Muscle of arm (tissue), 14 donors: ENCODE measurements around the gene PIK3R5. TPM values are rescaled to one million over a fixed set of nuclear protein-coding genes. Genes with fewer than 3 reads are reported as not detected.
"Not testable (repeated sequence)": the region's sequence is repeated elsewhere in the genome, so short reads cannot be mapped to it uniquely, and the experiment has no call there.

Experiments used
- DNase-seq: peaks from one replicate; pipeline ENCODE4 v3.0.0-alpha.2; 2013
- long read RNA-seq, 11 donors: transcript quantifications; one replicate each; lab custom pipeline, GENCODE V29; 2026
- polyA plus RNA-seq, 12 donors: library from polyadenylated mRNA; unstranded; fragments of 120-200 nt; gene quantifications; one replicate each; pipeline ENCODE4 v1.2.1, GENCODE V29; 2013; ENCODE audit not compliant: insufficient read length in 12 of 12

The PIK3R5 gene
- polyA plus RNA-seq = 1 to 10 TPM in 8 of 12 donors, under 1 TPM in 2, not detected in 2; 0.62 to 3.5 (median 1.2) TPM
- long read RNA-seq, donor 1, partial matches to known transcripts = 0 of 1 reads
- long read RNA-seq, donor 1, other reads (novel, unspliced or antisense) = 0 of 1 reads
- long read RNA-seq, donor 2 = 0 reads
- long read RNA-seq, donor 3 = 0 reads
- long read RNA-seq, donor 4 = 0 reads
- long read RNA-seq, donor 5, full-length matches to known transcripts = 1 of 1 reads
- long read RNA-seq, donor 5, partial matches to known transcripts = 0 of 1 reads
- long read RNA-seq, donor 5, other reads (novel, unspliced or antisense) = 0 of 1 reads
- long read RNA-seq, donor 6 = 0 reads
- long read RNA-seq, donor 7 = 0 reads
- long read RNA-seq, donor 8 = 0 reads
- long read RNA-seq, donor 9 = 0 reads
- long read RNA-seq, donor 10 = 0 reads
- long read RNA-seq, donor 11 = 0 reads

GRCh38 chr17:8965394-8966168 lies at the start of gene PIK3R5:
Gene PIK3R5 (minus strand): TSS chr17:8965707. CDS start chr17:8911494, 54,213 bp downstream.
- no peak for DNase-seq

DNA sequence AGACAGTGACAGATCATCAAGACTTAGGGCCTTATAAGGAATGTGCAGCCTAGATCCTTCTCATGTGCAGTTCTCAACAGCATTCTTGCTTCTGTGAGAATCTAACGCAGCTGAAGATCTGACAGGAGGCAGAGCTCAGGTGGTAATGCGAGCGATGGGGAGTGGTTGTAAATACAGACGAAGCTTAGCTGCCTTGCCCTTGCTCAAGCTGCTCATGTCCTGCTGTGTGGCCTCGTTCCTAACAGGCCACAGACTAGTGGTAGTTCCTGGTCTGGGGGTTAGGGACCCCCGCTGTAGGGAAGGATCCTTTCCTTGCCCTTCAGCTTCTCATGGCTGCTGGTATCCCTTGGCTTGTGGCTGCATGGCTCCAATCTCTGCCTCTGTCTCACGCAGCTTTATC lies 45.5 kb upstream of the PIK3R5 start:
- no peak for DNase-seq

DNA sequence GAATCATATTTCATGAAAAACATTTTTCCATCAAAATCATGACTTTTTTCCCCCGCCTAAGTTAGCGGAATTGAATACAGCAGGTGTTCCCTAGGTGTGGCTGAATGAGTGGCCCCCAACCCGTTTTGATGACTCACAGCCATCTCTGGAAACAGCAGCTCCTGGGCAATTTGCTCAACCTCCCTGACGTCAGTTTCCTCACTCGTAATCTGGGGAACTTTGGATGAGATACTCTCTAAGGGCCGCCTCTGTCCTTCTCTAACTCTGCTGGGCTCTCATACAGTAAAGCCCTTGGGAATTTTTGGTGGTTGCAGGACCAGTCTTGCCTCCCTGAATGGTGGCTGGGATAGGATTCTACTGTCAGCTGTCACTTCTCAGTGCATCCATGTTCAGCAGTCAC lies 44.2 kb upstream of the PIK3R5 start:
- no peak for DNase-seq

DNA sequence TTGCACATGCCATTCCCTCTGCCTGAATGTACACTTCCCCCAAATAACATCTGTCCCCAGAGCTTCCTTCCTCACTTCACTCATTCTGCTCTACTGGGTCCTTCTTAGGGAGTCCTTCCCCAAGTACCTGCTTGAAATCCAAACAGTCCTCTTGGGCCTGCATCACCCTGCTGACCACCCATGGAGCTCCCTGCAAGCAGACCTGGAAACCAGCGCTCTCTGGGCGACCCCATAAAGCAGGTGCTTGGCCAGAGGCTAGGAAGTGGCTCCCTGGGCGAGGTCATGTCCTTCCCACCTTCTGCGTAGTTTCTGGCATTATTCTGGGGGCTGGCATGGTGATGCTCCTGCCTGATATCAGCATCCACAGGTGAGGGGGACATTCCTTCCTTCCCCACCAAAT lies 43.6 kb upstream of the PIK3R5 start:
- DNase-seq = no peak

DNA sequence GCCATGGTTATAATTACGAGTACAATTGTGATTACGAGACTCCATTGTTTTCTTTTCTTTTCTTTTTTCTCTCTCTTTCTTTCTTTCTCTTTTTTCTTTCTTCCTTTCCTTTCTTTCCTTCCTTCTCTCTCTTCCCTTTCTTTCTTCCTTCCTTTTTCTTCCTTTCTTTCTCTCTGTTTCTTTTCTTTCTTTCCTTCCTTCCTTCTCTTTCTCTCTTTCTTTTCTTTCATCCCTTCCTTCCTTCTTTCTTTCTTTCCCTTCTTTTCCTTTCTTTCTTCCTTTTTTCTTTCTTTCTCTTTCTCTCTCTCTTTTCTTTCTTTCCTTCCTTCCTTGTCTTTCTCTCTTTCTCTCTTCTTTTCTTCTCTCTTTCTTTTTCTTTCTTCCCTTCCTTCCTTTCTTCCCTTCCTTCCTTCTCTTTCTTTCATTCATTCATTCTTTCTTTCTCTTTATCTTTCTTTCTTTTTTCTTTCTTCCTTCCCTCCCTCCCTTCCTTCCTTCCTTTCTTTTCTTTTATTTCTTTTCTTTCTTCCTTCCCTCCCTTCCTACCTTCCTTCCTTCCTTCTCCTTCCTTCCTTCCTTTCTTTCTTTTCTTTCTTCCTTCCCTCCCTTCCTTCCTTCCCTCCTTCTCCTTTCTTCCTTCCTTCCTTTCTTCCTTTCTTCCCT lies 41.7 kb upstream of the PIK3R5 start:
- no peak for DNase-seq

DNA sequence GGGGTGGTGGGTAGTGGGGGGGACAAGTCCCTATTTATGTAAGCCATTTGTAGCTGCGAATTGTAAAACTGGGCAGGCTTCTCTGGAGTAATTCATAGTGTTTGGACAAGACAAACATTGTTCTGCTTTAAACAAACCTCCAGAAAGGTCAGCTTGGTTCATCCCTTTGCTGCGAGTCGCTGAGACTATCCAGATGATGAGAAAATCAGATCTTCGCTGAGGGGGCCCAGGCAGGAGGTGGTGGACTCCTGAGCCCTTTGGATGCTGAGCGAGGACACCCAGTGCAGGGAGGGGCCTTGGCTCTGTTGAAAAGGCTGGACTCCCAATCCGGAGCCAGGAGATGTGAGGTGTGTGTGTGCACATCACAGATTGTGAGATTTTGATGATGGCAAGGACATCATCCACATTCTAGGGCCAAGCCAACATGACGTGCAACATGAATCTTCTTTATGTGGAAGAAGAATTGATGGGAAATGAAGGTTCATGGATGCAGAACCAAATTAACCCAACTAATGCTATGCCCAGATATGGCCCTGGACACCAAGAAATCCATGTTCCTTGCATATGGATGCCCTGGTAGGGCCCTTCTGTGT lies 40.8 kb upstream of the PIK3R5 start:
- no peak for DNase-seq

DNA sequence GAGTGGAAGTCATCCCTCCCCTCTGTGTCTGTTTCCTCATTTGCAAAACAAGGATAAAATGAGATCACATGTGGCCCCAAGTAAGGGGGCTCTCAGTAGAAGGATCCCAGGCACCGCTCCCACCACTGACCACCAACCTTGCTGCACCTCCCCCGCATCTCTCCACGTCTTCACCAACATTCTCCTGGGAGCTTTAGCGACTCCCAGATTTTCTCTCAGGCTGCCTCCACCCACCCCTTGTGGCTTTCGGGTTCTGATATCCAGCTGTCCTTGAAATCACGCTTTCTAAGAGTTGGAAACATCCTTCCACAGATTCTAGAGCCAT lies 39.4 kb upstream of the PIK3R5 start:
- DNase-seq = no peak

- DNase-seq = no peak
Observed at GRCh38 chr17:9004132-9004960, 38.8 kb upstream of the PIK3R5 start.

- DNase-seq = no peak
Observed at GRCh38 chr17:9003355-9004131, 38.0 kb upstream of the PIK3R5 start.

GRCh38 chr17:9002606-9003354 lies 37.3 kb upstream of the PIK3R5 start:
- no peak for DNase-seq

DNA sequence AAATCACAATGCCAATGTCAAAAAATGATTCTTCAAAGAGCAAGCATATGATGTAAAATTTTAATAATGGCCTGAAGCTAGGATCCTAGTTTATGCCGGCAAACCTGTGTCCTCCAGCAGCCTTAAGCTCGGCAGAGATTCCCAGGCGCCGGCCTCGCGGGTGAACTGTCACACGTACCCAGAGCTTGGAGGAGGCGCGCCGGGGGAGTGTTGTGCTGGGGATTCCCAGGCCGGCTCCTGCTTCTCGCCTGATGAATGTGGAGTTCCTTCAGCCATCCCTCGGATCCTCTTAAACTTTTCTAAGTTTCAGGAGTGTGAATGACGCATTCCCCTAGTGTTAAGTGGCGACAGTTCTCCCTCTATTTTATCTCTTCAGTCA lies 36.7 kb upstream of the PIK3R5 start:
- no peak for DNase-seq

DNA sequence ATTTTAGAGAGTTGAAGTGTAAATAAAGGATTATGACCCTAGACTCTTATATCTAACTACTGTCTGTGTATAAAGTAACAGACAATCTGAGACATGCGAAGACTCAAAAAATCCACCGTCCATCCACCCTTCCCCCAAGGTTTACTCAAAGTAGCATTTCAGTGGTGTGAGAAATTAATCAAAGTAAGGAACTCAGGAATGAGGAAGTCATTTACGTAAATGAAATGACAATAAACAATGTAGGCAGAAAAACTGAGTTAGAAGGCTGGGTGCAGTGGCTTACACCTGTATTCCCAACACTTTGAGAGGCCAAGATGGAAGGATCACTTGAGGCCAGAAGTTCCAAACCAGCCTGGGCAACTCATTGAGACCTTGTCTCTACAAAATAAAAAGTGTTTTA lies 36.1 kb upstream of the PIK3R5 start:
- no peak for DNase-seq

DNA sequence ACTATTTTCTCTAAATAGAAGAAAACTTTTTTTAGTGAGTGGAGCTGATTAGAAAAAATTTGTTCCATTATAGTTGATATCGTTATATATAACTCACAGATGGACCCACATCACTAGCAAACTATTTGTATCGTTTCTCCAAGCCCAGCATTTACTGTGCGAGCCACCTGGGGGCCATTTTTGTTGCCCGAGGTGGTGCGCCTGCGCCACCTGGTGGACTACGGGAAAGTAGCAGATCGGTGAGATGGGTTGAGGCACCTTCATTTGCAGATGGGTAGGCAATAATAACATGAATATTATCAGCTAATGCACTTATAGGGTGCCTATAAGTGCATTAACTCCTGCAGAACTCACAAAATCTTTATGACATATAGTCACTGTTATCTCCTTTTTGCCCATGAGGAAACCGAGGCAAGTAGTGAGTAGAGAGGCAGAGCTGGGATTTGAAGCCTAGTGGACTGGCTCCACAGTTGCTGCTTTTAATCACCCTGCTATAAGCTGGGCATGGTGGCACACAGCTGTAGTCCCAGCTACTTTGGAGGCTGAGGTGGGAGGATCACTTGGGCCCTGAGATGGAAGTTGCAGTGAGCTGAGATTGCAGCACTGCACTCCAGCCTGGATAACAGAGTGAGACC lies 32.6 kb upstream of the PIK3R5 start:
- DNase-seq = no peak

- no peak for DNase-seq
Observed at GRCh38 chr17:8995711-8996110, 30.2 kb upstream of the PIK3R5 start.

GRCh38 chr17:8994319-8994718 lies 28.8 kb upstream of the PIK3R5 start:
- DNase-seq = no peak

GRCh38 chr17:8991514-8992285 lies 26.2 kb upstream of the PIK3R5 start:
- DNase-seq = peak; percentile 58

- DNase-seq = not testable (repeated sequence)
Observed at GRCh38 chr17:8988263-8988935, 22.9 kb upstream of the PIK3R5 start.

GRCh38 chr17:8986295-8986694 lies 20.8 kb upstream of the PIK3R5 start:
- DNase-seq = no peak
